Bronchial epithelial cell (primary cell): Measurements from ENCODE around the gene IFI44L. TPM values are rescaled to one million over a fixed set of nuclear protein-coding genes. Genes with fewer than 3 reads are reported as not detected.

Experiments used
- DNase-seq: peaks from one replicate; pipeline ENCODE4 v3.0.0-alpha.2; 2010; ENCODE audit warnings: low read depth
- FAIRE-seq: peaks from 2 replicates; lab custom pipeline; 2011; peaks lifted over from hg19 to GRCh38; lab: Jason Lieb, UNC
- H3K27me3 ChIP-seq: 2 replicates; pipeline ENCODE4 v1.5.1; 2011; ENCODE audit warnings: low read length; ENCODE audit not compliant: control insufficient read depth, insufficient read depth
- H3K36me3 ChIP-seq: 2 replicates; pipeline ENCODE4 v1.5.1; 2011; ENCODE audit warnings: low read length; ENCODE audit not compliant: control insufficient read depth, insufficient read depth
- H3K4me3 ChIP-seq: 2 replicates; pipeline ENCODE4 v1.5.1; 2011; ENCODE audit warnings: mild to moderate bottlenecking, low read depth, low read length, control low read depth
- CTCF ChIP-seq: IDR thresholded peaks from 2 replicates; pipeline ENCODE4 v1.5.1; 2011; ENCODE audit warnings: mild to moderate bottlenecking, moderate library complexity, low read length, control low read depth, inconsistent platforms; ENCODE audit not compliant: insufficient read depth, severe bottlenecking
- total RNA-seq: library from RNA; depleted of rRNA; stranded (reverse); fragments of >200 nt; gene quantifications from 2 replicates; pipeline ENCODE4 v1.2.1, GENCODE V29; 2014

IFI44L gene
- total RNA-seq, 1 donor from 2014 or later, result not detected

GRCh38 chr1:78591971-78592370 lies 28.3 kb upstream of the IFI44L start:
- Histone ChIP-seq H3K36me3 (no peaks in the 10 kb centered on the region), H3K4me3 (no peak overlapping the region), H3K27me3 (no peaks in the 10 kb centered on the region)
- no peak for TF ChIP-seq CTCF
- FAIRE-seq (no peak), DNase-seq (no peak)

GRCh38 chr1:78599294-78599693 lies 21.0 kb upstream of the IFI44L start:
- no peak for DNase-seq
- FAIRE-seq, result no peak
- no peaks in the 10 kb centered on the region for H3K36me3 ChIP-seq
- no peaks in the 10 kb centered on the region for H3K27me3 ChIP-seq
- TF ChIP-seq CTCF, result no peak
- H3K4me3 ChIP-seq, result no peak overlapping the region

- no peak for DNase-seq
- TF ChIP-seq CTCF, result no peak
- Histone ChIP-seq H3K4me3 (no peak overlapping the region), H3K27me3 (no peaks in the 10 kb centered on the region), H3K36me3 (no peaks in the 10 kb centered on the region)
- no peak for FAIRE-seq
Measured at GRCh38 chr1:78601068-78601467, 19.2 kb upstream of the IFI44L start.

GRCh38 chr1:78603206-78603605 lies 17.0 kb upstream of the IFI44L start:
- FAIRE-seq (no peak), DNase-seq (no peak)
- Histone ChIP-seq H3K36me3 (no peaks in the 10 kb centered on the region), H3K4me3 (no peak overlapping the region), H3K27me3 (no peaks in the 10 kb centered on the region)
- no peak for TF ChIP-seq CTCF

GRCh38 chr1:78604643-78605042 lies 15.6 kb upstream of the IFI44L start:
- FAIRE-seq, result no peak
- Histone ChIP-seq H3K27me3 (no peaks in the 10 kb centered on the region), H3K4me3 (no peak overlapping the region), H3K36me3 (no peaks in the 10 kb centered on the region)
- no peak for TF ChIP-seq CTCF
- no peak for DNase-seq

GRCh38 chr1:78606274-78606673 lies 14.0 kb upstream of the IFI44L start:
- no peaks in the 10 kb centered on the region for H3K36me3 ChIP-seq
- DNase-seq, result no peak
- TF ChIP-seq CTCF, result no peak
- H3K27me3 ChIP-seq, result no peaks in the 10 kb centered on the region
- no peak overlapping the region for H3K4me3 ChIP-seq
- FAIRE-seq, result no peak
